Measurements from ENCODE around the gene TYK2.

The TYK2 gene

DNA sequence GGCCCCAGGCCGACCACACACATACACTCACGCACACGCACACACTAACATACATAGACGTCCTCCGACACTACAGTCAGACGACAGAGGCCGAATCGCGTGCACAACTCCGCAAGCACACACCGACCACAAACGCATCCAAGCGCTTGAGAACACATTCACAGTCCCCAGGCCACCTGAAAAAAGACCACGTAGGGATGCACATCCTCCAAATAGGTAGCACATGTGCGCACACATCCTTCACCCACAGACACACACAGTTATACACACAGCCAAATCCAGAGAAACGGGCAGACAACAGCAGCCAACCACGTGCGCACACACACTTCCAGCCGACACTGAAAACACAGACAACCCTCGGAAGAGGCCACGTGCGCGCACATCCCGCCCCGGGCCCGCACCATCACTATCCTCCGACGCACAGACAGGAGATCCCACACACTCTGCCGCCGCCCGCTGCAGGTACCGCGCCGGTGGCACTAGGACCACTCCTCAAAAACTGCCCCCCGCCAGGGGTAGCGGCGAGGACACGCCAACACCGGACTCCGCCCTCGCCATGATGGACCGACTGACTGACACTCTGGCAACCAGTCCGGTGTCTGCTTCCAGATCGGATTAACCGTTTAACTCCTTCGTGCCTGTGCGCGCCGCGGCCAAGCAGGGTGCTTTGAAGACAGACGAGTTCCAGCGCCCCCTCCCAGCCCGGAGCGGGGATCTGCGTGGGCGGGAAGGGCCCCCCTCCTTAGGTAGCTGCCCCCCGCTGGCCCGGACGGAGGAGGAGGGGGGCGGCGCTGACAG is 39.5 kb upstream of the TYK2 start:
- Histone ChIP-seq H3K27ac (peak overlapping the region; percentile 93), H3K4me2 (peak overlapping the region; percentile 93), H2AFZ (ENCODE audit: low read depth) (peak overlapping the region; percentile 16), H3K36me3 (ENCODE audit: insufficient read depth) (no peaks in the 10 kb centered on the region), H3K79me2 (ENCODE audit: insufficient read depth, low read depth) (peaks cover 16% of the 10 kb centered on the region; the same call in 1 of the 2 replicates), H3K4me1 (ENCODE audit: low read depth, poor library complexity, severe bottlenecking) (peaks cover 59% of the 10 kb centered on the region), H3K27me3 (ENCODE audit: insufficient read depth, low read depth) (no peaks in the 10 kb centered on the region; the same call in 1 of the 2 replicates), H4K20me1 (ENCODE audit: insufficient read depth) (no peaks in the 10 kb centered on the region), H3K4me3 (IDR thresholded peaks at IDR 0.05; ENCODE audit: insufficient read depth, low read depth, low read length) (peak overlapping the region; percentile 59), H3K9ac (peak overlapping the region; percentile 96)
- TF ChIP-seq, protein P1, sequence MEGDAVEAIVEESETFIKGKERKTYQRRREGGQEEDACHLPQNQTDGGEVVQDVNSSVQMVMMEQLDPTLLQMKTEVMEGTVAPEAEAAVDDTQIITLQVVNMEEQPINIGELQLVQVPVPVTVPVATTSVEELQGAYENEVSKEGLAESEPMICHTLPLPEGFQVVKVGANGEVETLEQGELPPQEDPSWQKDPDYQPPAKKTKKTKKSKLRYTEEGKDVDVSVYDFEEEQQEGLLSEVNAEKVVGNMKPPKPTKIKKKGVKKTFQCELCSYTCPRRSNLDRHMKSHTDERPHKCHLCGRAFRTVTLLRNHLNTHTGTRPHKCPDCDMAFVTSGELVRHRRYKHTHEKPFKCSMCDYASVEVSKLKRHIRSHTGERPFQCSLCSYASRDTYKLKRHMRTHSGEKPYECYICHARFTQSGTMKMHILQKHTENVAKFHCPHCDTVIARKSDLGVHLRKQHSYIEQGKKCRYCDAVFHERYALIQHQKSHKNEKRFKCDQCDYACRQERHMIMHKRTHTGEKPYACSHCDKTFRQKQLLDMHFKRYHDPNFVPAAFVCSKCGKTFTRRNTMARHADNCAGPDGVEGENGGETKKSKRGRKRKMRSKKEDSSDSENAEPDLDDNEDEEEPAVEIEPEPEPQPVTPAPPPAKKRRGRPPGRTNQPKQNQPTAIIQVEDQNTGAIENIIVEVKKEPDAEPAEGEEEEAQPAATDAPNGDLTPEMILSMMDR (conservative IDR thresholded peaks at IDR 0.05; ENCODE audit: low read depth, low read length) = no peak

DNA sequence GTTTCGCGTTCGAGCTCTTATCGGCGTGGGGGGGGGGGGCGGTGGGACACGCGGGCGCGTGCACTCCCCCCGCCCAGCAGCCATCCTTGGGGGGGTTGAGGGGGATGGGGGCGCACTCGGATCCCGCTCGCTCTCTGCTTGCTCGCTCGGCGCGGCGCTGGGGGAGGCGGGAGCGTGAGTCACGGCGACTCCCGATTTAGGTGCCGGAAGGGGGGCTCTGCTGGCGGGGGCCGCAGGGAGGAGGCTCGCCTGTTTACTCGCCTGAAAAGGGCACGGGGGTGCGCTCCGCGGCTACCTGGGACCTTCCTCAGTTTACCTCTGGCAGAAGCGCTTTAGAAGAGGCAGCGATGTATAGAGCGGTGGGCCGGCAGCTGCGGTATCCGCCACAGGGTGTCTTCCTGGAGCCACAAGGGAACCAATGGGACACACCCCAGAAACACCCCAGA is 38.9 kb upstream of the TYK2 start:
- TF ChIP-seq, protein P1 (conservative IDR thresholded peaks at IDR 0.05; ENCODE audit: low read depth, low read length) = no peak
- Histone ChIP-seq H3K4me1 (ENCODE audit: low read depth, poor library complexity, severe bottlenecking) (peaks cover 59% of the 10 kb centered on the region), H3K79me2 (ENCODE audit: insufficient read depth, low read depth) (peaks cover 16% of the 10 kb centered on the region; the same call in 1 of the 2 replicates), H3K27ac (peak overlapping the region; percentile 93), H3K27me3 (ENCODE audit: insufficient read depth, low read depth) (no peaks in the 10 kb centered on the region; the same call in 1 of the 2 replicates), H3K4me2 (peak overlapping the region; percentile 93), H3K4me3 (IDR thresholded peaks at IDR 0.05; ENCODE audit: insufficient read depth, low read depth, low read length) (peak overlapping the region; percentile 59), H4K20me1 (ENCODE audit: insufficient read depth) (no peaks in the 10 kb centered on the region), H3K36me3 (ENCODE audit: insufficient read depth) (no peaks in the 10 kb centered on the region), H2AFZ (ENCODE audit: low read depth) (peak overlapping the region; percentile 16), H3K9ac (peak overlapping the region; percentile 96)

DNA sequence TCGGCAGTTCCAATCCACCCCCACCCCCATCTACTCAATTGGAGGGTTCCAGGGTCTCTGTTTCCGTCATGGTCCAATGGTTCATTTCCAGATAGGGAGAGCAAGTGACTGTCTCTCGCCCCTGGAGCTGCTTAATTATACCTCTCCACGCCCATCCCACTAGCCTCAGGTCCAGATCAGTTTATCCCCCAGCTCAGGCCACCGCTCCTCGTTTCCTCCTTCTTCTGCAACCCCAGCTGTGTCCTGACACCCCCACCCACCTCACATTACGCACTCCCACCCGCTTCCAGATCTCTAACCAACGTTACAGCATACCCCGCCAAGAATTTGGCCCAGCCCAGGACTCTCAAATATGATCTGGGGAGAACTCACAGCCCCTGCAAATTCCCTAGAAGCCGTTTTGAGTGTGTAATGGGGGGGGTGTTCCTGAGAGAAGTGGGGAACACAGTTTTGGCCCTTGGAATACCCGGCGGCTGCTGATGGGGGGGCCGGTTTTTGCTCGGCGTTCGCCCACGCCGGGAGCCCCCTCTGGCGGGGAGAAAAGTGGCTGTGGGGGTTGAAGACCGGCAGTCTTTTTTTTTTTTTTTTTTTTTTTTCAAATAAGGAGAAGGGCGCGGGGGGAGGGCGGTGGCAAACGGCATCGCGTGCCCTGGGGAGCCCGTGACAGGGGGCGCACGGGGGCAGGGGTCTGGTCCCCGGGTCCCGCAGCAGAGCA is 38.3 kb upstream of the TYK2 start:
- H3K27ac ChIP-seq = no peak overlapping the region; the same call in 1 of the 2 replicates
- peaks cover 16% of the 10 kb centered on the region; the same call in 1 of the 2 replicates for H3K79me2 ChIP-seq (ENCODE audit: insufficient read depth, low read depth)
- TF ChIP-seq, protein P1 (conservative IDR thresholded peaks at IDR 0.05; ENCODE audit: low read depth, low read length) = peak; percentile 24; the same call in 1 of the 2 replicates
- no peak overlapping the region for H2AFZ ChIP-seq (ENCODE audit: low read depth)
- peak overlapping the region; percentile 96; the same call in 1 of the 2 replicates for H3K9ac ChIP-seq
- H3K4me2 ChIP-seq = peak overlapping the region; percentile 93
- H3K4me1 ChIP-seq (ENCODE audit: low read depth, poor library complexity, severe bottlenecking) = peaks cover 59% of the 10 kb centered on the region
- H3K27me3 ChIP-seq (ENCODE audit: insufficient read depth, low read depth) = no peaks in the 10 kb centered on the region; the same call in 1 of the 2 replicates
- H4K20me1 ChIP-seq (ENCODE audit: insufficient read depth) = no peaks in the 10 kb centered on the region
- H3K36me3 ChIP-seq (ENCODE audit: insufficient read depth) = no peaks in the 10 kb centered on the region
- no peak overlapping the region for H3K4me3 ChIP-seq (IDR thresholded peaks at IDR 0.05; ENCODE audit: insufficient read depth, low read depth, low read length)

DNA sequence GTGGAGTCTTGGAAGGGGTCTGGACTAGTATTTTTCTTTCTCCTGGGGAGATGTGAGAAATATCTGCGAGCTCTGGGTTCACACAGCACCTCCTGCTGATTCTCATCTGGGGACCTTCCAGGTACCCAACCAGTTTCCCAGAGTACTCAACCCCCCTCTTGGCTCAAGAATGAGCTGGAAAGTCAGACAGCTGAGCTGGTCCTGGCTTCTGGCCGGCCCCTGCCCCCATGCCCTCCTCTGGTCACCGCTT is 37.8 kb upstream of the TYK2 start:
- Histone ChIP-seq H3K4me1 (ENCODE audit: low read depth, poor library complexity, severe bottlenecking) (peaks cover 59% of the 10 kb centered on the region), H3K36me3 (ENCODE audit: insufficient read depth) (no peaks in the 10 kb centered on the region), H3K9ac (no peak overlapping the region; the same call in 1 of the 2 replicates), H3K27ac (no peak overlapping the region), H4K20me1 (ENCODE audit: insufficient read depth) (no peaks in the 10 kb centered on the region), H3K79me2 (ENCODE audit: insufficient read depth, low read depth) (peaks cover 16% of the 10 kb centered on the region; the same call in 1 of the 2 replicates), H2AFZ (ENCODE audit: low read depth) (no peak overlapping the region), H3K4me3 (IDR thresholded peaks at IDR 0.05; ENCODE audit: insufficient read depth, low read depth, low read length) (no peak overlapping the region), H3K4me2 (peak overlapping the region; percentile 93), H3K27me3 (ENCODE audit: insufficient read depth, low read depth) (no peaks in the 10 kb centered on the region; the same call in 1 of the 2 replicates)
- TF ChIP-seq, protein P1 (conservative IDR thresholded peaks at IDR 0.05; ENCODE audit: low read depth, low read length) = no peak

All from KMS-11 (cell line).